Endothelial cell of umbilical vein (primary cell): Measurements from ENCODE around the gene DLST. TPM values are rescaled to one million over a fixed set of nuclear protein-coding genes. Genes with fewer than 3 reads are reported as not detected.
"Not testable (repeated sequence)": the region's sequence is repeated elsewhere in the genome, so short reads cannot be mapped to it uniquely, and the experiment has no call there.

Experiments used
- BruUV-seq: library from RNA; stranded (reverse); fragments of 400-500 nt; replicated peaks from 2 replicates; lab custom pipeline; 2021; lab: Mats Ljungman, UMichigan
- CTCF ChIA-PET: fragments of 300-600, 350-600 bp; sonication (Branson Sonifier 250); formaldehyde crosslinking; loops from one replicate; lab custom pipeline; 2021; ENCODE audit warnings: antibody characterized with exemption, inconsistent platforms; lab: Charles Lee
- POLR2A ChIA-PET: fragments of 300-600, 350-600 bp; sonication (Branson Sonifier 250); formaldehyde crosslinking; loops from one replicate; lab custom pipeline; 2021; ENCODE audit warnings: antibody characterized with exemption, inconsistent platforms; lab: Charles Lee
- DNase-seq: peaks from one replicate; pipeline ENCODE4 v3.0.0-alpha.2; 2011; ENCODE audit warnings: low read depth, low spot score
- FAIRE-seq: peaks from 2 replicates; lab custom pipeline; 2011; peaks lifted over from hg19 to GRCh38; lab: Jason Lieb, UNC
- H2AFZ ChIP-seq: 2 replicates; pipeline ENCODE4 v1.6.0; 2012; ENCODE audit warnings: low read depth, low read length, control low read depth, inconsistent platforms
- H3K27ac ChIP-seq: 2 replicates; pipeline ENCODE4 v1.5.1; 2011; ENCODE audit warnings: low read depth, mild to moderate bottlenecking, control low read depth, low read length, moderate library complexity; ENCODE audit not compliant: insufficient read depth
- H3K27me3 ChIP-seq, 2 experiments: 2 replicates each; pipeline versions ENCODE4 v1.6.0 to v1.6.1; 2011; ENCODE audit warnings: low read length in 2 of 2, mixed read lengths in 1 of 2; ENCODE audit not compliant: control insufficient read depth in 2 of 2, insufficient read depth in 2 of 2
- H3K36me3 ChIP-seq, 2 experiments: 2 replicates in 1 of 2; 3 replicates in 1 of 2; pipeline ENCODE4 v1.5.1; 2011; ENCODE audit warnings: low read length in 2 of 2, mild to moderate bottlenecking in 1 of 2, moderate library complexity in 1 of 2; ENCODE audit not compliant: control insufficient read depth in 2 of 2, insufficient read depth in 2 of 2; ENCODE audit errors: extremely low read depth in 1 of 2
- H3K4me1 ChIP-seq: 3 replicates; pipeline ENCODE4 v1.5.1; 2011; ENCODE audit warnings: mild to moderate bottlenecking, low read length; ENCODE audit not compliant: control insufficient read depth, insufficient read depth; ENCODE audit errors: extremely low read depth
- H3K4me2 ChIP-seq: 2 replicates; pipeline ENCODE4 v1.6.1; 2011; ENCODE audit warnings: low read length, control low read depth, mixed read lengths; ENCODE audit not compliant: insufficient read depth
- H3K4me3 ChIP-seq, 3 experiments: fragments of 200-600 bp in 1 of 3; sonication (generic), shearing (Covaris generic) in 1 of 3; replicated peaks in 1 of 3; 2 replicates each; pipeline ENCODE4 v1.5.1; 2011 to 2016; ENCODE audit warnings: control low read depth in 3 of 3, low read length in 3 of 3, mild to moderate bottlenecking in 2 of 3, inconsistent platforms in 1 of 3, low read depth in 1 of 3, moderate library complexity in 1 of 3; ENCODE audit not compliant: insufficient read depth in 1 of 3
- H3K79me2 ChIP-seq: 2 replicates; pipeline ENCODE4 v1.6.0; 2012; ENCODE audit warnings: low read length, inconsistent platforms; ENCODE audit not compliant: control insufficient read depth, insufficient read depth
- H3K9ac ChIP-seq: replicated peaks from 2 replicates; pipeline ENCODE3; 2011; ENCODE audit warnings: low read length, control low read depth; ENCODE audit not compliant: insufficient read depth; ENCODE audit errors: extremely low read depth
- H3K9me1 ChIP-seq: replicated peaks from 3 replicates; pipeline ENCODE4 v1.6.0; 2011; ENCODE audit warnings: mild to moderate bottlenecking, low read length; ENCODE audit not compliant: control insufficient read depth, insufficient read depth; ENCODE audit errors: extremely low read depth
- H3K9me3 ChIP-seq: replicated peaks from 2 replicates; pipeline ENCODE4 v1.5.1; 2012; ENCODE audit warnings: low read length, inconsistent platforms; ENCODE audit not compliant: control insufficient read depth, insufficient read depth
- H4K20me1 ChIP-seq: replicated peaks from 2 replicates; pipeline ENCODE3; 2011; ENCODE audit warnings: mild to moderate bottlenecking, low read length; ENCODE audit not compliant: control insufficient read depth, insufficient read depth; ENCODE audit errors: extremely low read depth
- EZH2 ChIP-seq: IDR thresholded peaks from 2 replicates; pipeline ENCODE4 v1.6.1; 2012; ENCODE audit warnings: borderline replicate concordance, low read depth, mild to moderate bottlenecking, moderate library complexity, low read length, inconsistent platforms; ENCODE audit not compliant: severe bottlenecking
- FOS ChIP-seq: IDR thresholded peaks from 2 replicates; pipeline ENCODE4 v1.6.1; 2011; ENCODE audit warnings: mild to moderate bottlenecking, low read length, moderate library complexity, borderline replicate concordance; ENCODE audit not compliant: insufficient read depth
- GATA2 ChIP-seq: IDR thresholded peaks from 2 replicates; pipeline ENCODE4 v1.7.0; 2011; ENCODE audit warnings: low read depth, mild to moderate bottlenecking, moderate library complexity, mixed read lengths, low read length; ENCODE audit not compliant: insufficient read length, insufficient read depth
- JUN ChIP-seq: IDR thresholded peaks from 2 replicates; pipeline ENCODE4 v1.6.1; 2011; ENCODE audit warnings: borderline replicate concordance, low read depth; ENCODE audit not compliant: insufficient read length, insufficient read depth
- MYC ChIP-seq: IDR thresholded peaks from one replicate; pipeline ENCODE4 v1.6.1; 2011; ENCODE audit warnings: mild to moderate bottlenecking, low read depth, low read length
- POLR2A ChIP-seq: IDR thresholded peaks from 2 replicates; pipeline ENCODE4 v1.6.1; 2012; ENCODE audit warnings: low read depth, mild to moderate bottlenecking, control low read depth, low read length
- POLR2AphosphoS5 ChIP-seq: IDR thresholded peaks from 2 replicates; pipeline ENCODE4 v1.6.1; 2012; ENCODE audit warnings: low read depth, mild to moderate bottlenecking, control low read depth, low read length, moderate library complexity; ENCODE audit not compliant: insufficient read depth
- dilution Hi-C: fragments of 300-500 bp; cut with MboI; formaldehyde crosslinking; loops from one replicate; pipeline ENCODE4 v1.15.0; 2019; ENCODE audit warnings: low sequenced_read_pairs; ENCODE audit not compliant: extremely low pct_ligation_motif_present
- intact Hi-C: fragments of 100-400 bp; cut with micrococcal nuclease; formaldehyde crosslinking; loops from one replicate; pipeline ENCODE4 v1.10.0; 2022
- polyA plus RNA-seq, 4 experiments: library from polyadenylated mRNA; depleted of rRNA in 3 of 4; stranded (reverse) in 3 of 4; unstranded in 1 of 4; fragments of >200 nt; gene quantifications; 2 replicates each; pipeline versions ENCODE4 v1.2.1 to v1.2.3, GENCODE V29; 2011 to 2012; ENCODE audit warnings: missing spikeins in 1 of 4
- total RNA-seq: library from RNA; stranded (reverse); gene quantifications from 2 replicates; pipeline ENCODE4 v1.2.3, GENCODE V29; 2021
- TF ChIP-seq, protein P1 (sequence below): IDR thresholded peaks from 2 replicates; pipeline ENCODE4 v1.6.1; 2011; ENCODE audit not compliant: insufficient read depth, insufficient read length
- TF ChIP-seq, protein P2 (sequence below), 2 donors: IDR thresholded peaks; 1 replicate in 1 of 2; 2 replicates in 1 of 2; pipeline ENCODE4 v1.5.1; 2011; ENCODE audit warnings: low read length in 2 of 2, mild to moderate bottlenecking in 2 of 2, moderate library complexity in 2 of 2, control low read depth in 1 of 2, inconsistent platforms in 1 of 2, low read depth in 1 of 2; ENCODE audit not compliant: insufficient read depth in 1 of 2; ENCODE audit errors: extremely low read depth in 1 of 2

Gene DLST
- total and polyA plus RNA-seq, 2 donors (not counting 3 experiments of a cell fraction or from before 2014, with no cell fraction given) = 98.4 to 110 TPM

DNA sequence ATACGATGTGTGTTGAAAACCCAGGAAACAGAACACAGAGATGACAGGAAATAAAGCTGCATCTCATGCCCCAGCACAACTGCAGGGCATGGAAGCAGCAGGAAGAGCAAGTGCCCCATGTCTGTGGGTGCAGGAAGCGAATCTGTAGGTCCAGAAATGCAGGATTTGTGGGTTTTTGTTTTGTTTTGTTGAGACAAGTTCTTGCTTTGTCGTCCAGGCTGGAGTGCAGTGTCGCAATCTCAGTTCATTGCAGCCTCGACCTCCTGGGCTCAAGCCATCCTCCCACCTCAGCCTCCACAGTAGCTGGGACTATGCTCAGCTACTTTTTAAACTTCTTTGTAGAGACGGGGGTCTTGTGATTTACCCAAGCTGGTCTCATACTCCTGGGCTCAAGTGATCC, 47.5 kb downstream of the DLST start:
- no peak for TF ChIP-seq GATA2
- TF ChIP-seq MYC = no peak
- TF ChIP-seq, protein P1, sequence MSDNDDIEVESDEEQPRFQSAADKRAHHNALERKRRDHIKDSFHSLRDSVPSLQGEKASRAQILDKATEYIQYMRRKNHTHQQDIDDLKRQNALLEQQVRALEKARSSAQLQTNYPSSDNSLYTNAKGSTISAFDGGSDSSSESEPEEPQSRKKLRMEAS = no peak
- TF ChIP-seq, protein P2, sequence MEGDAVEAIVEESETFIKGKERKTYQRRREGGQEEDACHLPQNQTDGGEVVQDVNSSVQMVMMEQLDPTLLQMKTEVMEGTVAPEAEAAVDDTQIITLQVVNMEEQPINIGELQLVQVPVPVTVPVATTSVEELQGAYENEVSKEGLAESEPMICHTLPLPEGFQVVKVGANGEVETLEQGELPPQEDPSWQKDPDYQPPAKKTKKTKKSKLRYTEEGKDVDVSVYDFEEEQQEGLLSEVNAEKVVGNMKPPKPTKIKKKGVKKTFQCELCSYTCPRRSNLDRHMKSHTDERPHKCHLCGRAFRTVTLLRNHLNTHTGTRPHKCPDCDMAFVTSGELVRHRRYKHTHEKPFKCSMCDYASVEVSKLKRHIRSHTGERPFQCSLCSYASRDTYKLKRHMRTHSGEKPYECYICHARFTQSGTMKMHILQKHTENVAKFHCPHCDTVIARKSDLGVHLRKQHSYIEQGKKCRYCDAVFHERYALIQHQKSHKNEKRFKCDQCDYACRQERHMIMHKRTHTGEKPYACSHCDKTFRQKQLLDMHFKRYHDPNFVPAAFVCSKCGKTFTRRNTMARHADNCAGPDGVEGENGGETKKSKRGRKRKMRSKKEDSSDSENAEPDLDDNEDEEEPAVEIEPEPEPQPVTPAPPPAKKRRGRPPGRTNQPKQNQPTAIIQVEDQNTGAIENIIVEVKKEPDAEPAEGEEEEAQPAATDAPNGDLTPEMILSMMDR (IDR thresholded peaks at IDR 0.05; ENCODE audit: extremely low read depth in 1 of 2, insufficient read depth in 1 of 2, low read depth in 1 of 2, low read length in 2 of 2) = no peak
- TF ChIP-seq JUN = no peak
- no peak for TF ChIP-seq POLR2A
- no peak for TF ChIP-seq EZH2
- no peak for TF ChIP-seq POLR2AphosphoS5
- no peak for TF ChIP-seq FOS
- Histone ChIP-seq H3K4me3 (no peak overlapping the region), H4K20me1 (no peaks in the 10 kb centered on the region), H3K9ac (no peak overlapping the region), H3K27ac (no peak overlapping the region), H3K36me3 (no peaks in the 10 kb centered on the region), H3K79me2 (no peaks in the 10 kb centered on the region), H3K4me2 (no peak overlapping the region), H3K9me1 (no peaks in the 10 kb centered on the region), H2AFZ (no peak overlapping the region), H3K27me3 (no peaks in the 10 kb centered on the region), H3K9me3 (no peaks in the 10 kb centered on the region), H3K4me1 (peaks cover 7% of the 10 kb centered on the region)
- dilution Hi-C loops = no loop called here
- CTCF ChIA-PET = interaction anchor here (1.6 to 3.5 kb wide), 2 partner anchors 23 to 159 kb away, joined by 6 to 12 read pairs; no protein-coding TSS in a partner anchor
- FAIRE-seq = no peak
- POLR2A ChIA-PET = no interaction called here
- no TSS peak for BruUV-seq
- no peak for DNase-seq
- intact Hi-C loops = no loop called here

DNA sequence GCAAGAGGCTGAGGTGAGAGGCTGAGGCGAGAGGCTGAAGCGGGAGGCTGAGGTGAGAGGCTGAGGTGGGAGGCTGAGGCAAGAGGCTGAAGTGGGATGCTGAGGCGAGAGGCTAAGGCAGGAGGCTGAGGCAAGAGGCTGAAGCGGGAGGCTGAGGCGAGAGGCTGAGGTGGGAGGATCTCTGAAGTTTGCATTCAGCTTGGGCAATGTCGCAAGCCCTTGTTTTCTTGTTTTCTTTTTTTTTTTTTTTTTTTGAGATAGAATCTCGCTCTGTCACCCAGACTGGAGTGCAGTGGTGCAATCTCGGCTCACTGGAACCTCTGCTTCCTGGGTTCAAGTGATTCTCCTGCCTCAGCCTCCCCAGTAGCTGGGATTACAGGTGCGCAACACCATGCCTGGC, 50.0 kb downstream of the DLST start:
- peak overlapping the region; percentile 25 for H3K27ac ChIP-seq
- H3K4me1 ChIP-seq, H2AFZ ChIP-seq, H3K36me3 ChIP-seq, H3K27me3 ChIP-seq, H3K9me3 ChIP-seq, DNase-seq, H3K4me3 ChIP-seq, H3K79me2 ChIP-seq, H3K9me1 ChIP-seq, H3K9ac ChIP-seq, FAIRE-seq, dilution Hi-C loops, H4K20me1 ChIP-seq, BruUV-seq, H3K4me2 ChIP-seq: not testable (repeated sequence)
- POLR2A ChIA-PET = interaction anchor here (0.5 to 1.3 kb wide), 2 partner anchors 9 to 364 kb away, joined by 4 to 5 read pairs; partner anchors contain the start of gene RPS6KL1
- intact Hi-C loops = loop anchor here (1.0 kb wide), 1 partner anchor 9 kb away; no protein-coding TSS in a partner anchor
- CTCF ChIA-PET = interaction anchor here (0.9 to 3.5 kb wide), 6 partner anchors 9 to 157 kb away, joined by 3 to 18 read pairs (median 10); partner anchors contain the start of gene RPS6KL1
